Panc1 (cell line): ENCODE measurements around the gene MLN. TPM values are rescaled to one million over a fixed set of nuclear protein-coding genes. Genes with fewer than 3 reads are reported as not detected.

Source experiments
- ATAC-seq: fragments of 200-7000 bp; cut with Tn5 transposase; 2 replicates; pipeline ENCODE4 v1.9.1; 2020; ENCODE audit warnings: mild to moderate bottlenecking, moderate library complexity
- BruUV-seq: library from RNA; stranded (reverse); fragments of 400-500 nt; replicated peaks from 2 replicates; lab custom pipeline; 2021; lab: Mats Ljungman, UMichigan
- CTCF ChIA-PET: fragments of 300-600 bp; sonication (Branson Sonifier 250); formaldehyde crosslinking; loops from one replicate; lab custom pipeline; 2022; ENCODE audit warnings: antibody characterized with exemption; lab: Charles Lee
- POLR2A ChIA-PET: fragments of 300-600 bp; sonication (Branson Sonifier 250); formaldehyde crosslinking; loops from one replicate; lab custom pipeline; 2022; ENCODE audit warnings: antibody characterized with exemption; lab: Charles Lee
- DNase-seq: peaks from one replicate; pipeline ENCODE4 v3.0.0-alpha.2; 2010; ENCODE audit warnings: low read depth, low spot score
- H3K27ac ChIP-seq: 2 replicates; pipeline ENCODE4 v1.5.1; 2011; ENCODE audit warnings: mild to moderate bottlenecking, low read length, inconsistent platforms
- H3K27me3 ChIP-seq: fragments of 200-500 bp; sonication (Bioruptor generic); 2 replicates; pipeline ENCODE4 v1.6.0; 2014; ENCODE audit warnings: low read length, inconsistent platforms; ENCODE audit not compliant: control insufficient read depth, insufficient read depth
- H3K36me3 ChIP-seq: fragments of 200-500 bp; sonication (Bioruptor generic); 2 replicates; pipeline ENCODE4 v1.5.1; 2014; ENCODE audit warnings: inconsistent platforms, mild to moderate bottlenecking, low read length, moderate library complexity; ENCODE audit not compliant: control insufficient read depth, insufficient read depth
- H3K4me1 ChIP-seq: 2 replicates; pipeline ENCODE4 v1.5.1; 2011; ENCODE audit warnings: inconsistent platforms, mild to moderate bottlenecking, low read length, moderate library complexity; ENCODE audit not compliant: control insufficient read depth, insufficient read depth
- H3K4me3 ChIP-seq, 2 experiments: 2 replicates each; pipeline ENCODE4 v1.5.1; 2011 to 2012; ENCODE audit warnings: low read depth in 2 of 2, low read length in 2 of 2, mild to moderate bottlenecking in 2 of 2, inconsistent platforms in 1 of 2, moderate library complexity in 1 of 2
- H3K9me3 ChIP-seq: fragments of 200-500 bp; sonication (Bioruptor generic); 2 replicates; pipeline ENCODE4 v1.5.1; 2014; ENCODE audit warnings: low read depth, mild to moderate bottlenecking, inconsistent platforms, low read length, moderate library complexity; ENCODE audit not compliant: control insufficient read depth, insufficient read depth
- CTCF ChIP-seq: fragments of 450-650 bp; IDR thresholded peaks from 2 replicates; pipeline ENCODE4 v1.5.1; 2017; ENCODE audit warnings: mild to moderate bottlenecking
- POLR2AphosphoS5 ChIP-seq: IDR thresholded peaks from 2 replicates; pipeline ENCODE4 v1.6.1; 2012; ENCODE audit warnings: mild to moderate bottlenecking, low read depth, low read length, moderate library complexity
- REST ChIP-seq, 2 experiments: IDR thresholded peaks; 2 replicates each; pipeline ENCODE4 v1.6.1; 2011 to 2012; ENCODE audit warnings: low read depth in 2 of 2, control low read depth in 1 of 2, low read length in 1 of 2, mild to moderate bottlenecking in 1 of 2, moderate library complexity in 1 of 2; ENCODE audit not compliant: insufficient read depth in 1 of 2
- SIN3A ChIP-seq: IDR thresholded peaks from 2 replicates; pipeline ENCODE4 v1.6.1; 2012; ENCODE audit warnings: low read depth, mild to moderate bottlenecking, low read length, moderate library complexity, borderline replicate concordance; ENCODE audit not compliant: insufficient read depth
- TCF7L2 ChIP-seq: IDR thresholded peaks from 2 replicates; pipeline ENCODE4 v1.6.1; 2011; ENCODE audit warnings: mild to moderate bottlenecking, low read depth, low read length, inconsistent platforms
- in situ Hi-C: cut with HindIII; loops from 2 replicates; pipeline ENCODE4 v1.10.0; 2016; ENCODE audit warnings: low sequenced_read_pairs, low pct_unique_long_range_greater_than_20kb
- intact Hi-C: fragments of 100-400 bp; cut with micrococcal nuclease; formaldehyde crosslinking; loops from one replicate; pipeline ENCODE4 v1.10.0; 2022; ENCODE audit not compliant: unreplicated experiment
- total RNA-seq: library from RNA; stranded (reverse); gene quantifications from one replicate; pipeline ENCODE4 v1.2.1, GENCODE V29; 2021; ENCODE audit not compliant: unreplicated experiment

The MLN gene
- total RNA-seq, 1 experiment from 2014 or later, result not detected

- no peak overlapping the region; the same call in 1 of the 2 replicates for H3K27ac ChIP-seq
- H3K4me3 ChIP-seq, result no peak overlapping the region
- CTCF ChIA-PET, result interaction anchor here (0.6 to 1.7 kb wide), 2 partner anchors 15 to 60 kb away, joined by 3 to 5 read pairs; no protein-coding TSS in a partner anchor
- TF ChIP-seq POLR2AphosphoS5 (no peak), REST (IDR thresholded peaks at IDR 0.05; ENCODE audit: insufficient read depth in 1 of 2, low read depth in 2 of 2, low read length in 1 of 2) (no peak), SIN3A (no peak), TCF7L2 (no peak), CTCF (no peak)
- POLR2A ChIA-PET, result interaction anchor here (0.6 kb wide), 1 partner anchor 129 kb away, joined by 4 read pairs; no protein-coding TSS in a partner anchor
- intact Hi-C loops, result no loop called here
- in situ Hi-C loops, result no loop called here
- peaks cover 41% of the 10 kb centered on the region for H3K4me1 ChIP-seq
- no peak for DNase-seq
- no peak for ATAC-seq
- peaks cover 34% of the 10 kb centered on the region for H3K36me3 ChIP-seq
- no TSS peak for BruUV-seq
- no peaks in the 10 kb centered on the region for H3K27me3 ChIP-seq
- no peaks in the 10 kb centered on the region for H3K9me3 ChIP-seq
These were observed 24.5 kb downstream of the MLN start for GRCh38 chr6:33779290-33779689.

GRCh38 chr6:33778444-33779121 lies 25.2 kb downstream of the MLN start:
- no peak for ATAC-seq
- TF ChIP-seq TCF7L2, result no peak
- no peak for TF ChIP-seq POLR2AphosphoS5
- TF ChIP-seq REST (IDR thresholded peaks at IDR 0.05; ENCODE audit: insufficient read depth in 1 of 2, low read depth in 2 of 2, low read length in 1 of 2), result no peak
- TF ChIP-seq CTCF, result no peak
- no peak for TF ChIP-seq SIN3A
- intact Hi-C loops, result no loop called here
- Histone ChIP-seq H3K27ac (no peak overlapping the region; the same call in 1 of the 2 replicates), H3K27me3 (no peaks in the 10 kb centered on the region), H3K4me3 (no peak overlapping the region), H3K4me1 (peaks cover 40% of the 10 kb centered on the region), H3K9me3 (no peaks in the 10 kb centered on the region), H3K36me3 (peaks cover 30% of the 10 kb centered on the region)
- in situ Hi-C loops, result no loop called here
- no peak for DNase-seq
- ChIA-PET POLR2A (no interaction called here), CTCF (interaction anchor here (0.6 to 1.7 kb wide), 2 partner anchors 14 to 61 kb away, joined by 3 to 5 read pairs; no protein-coding TSS in a partner anchor)
- BruUV-seq, result no TSS peak
